Muscle of back (tissue), 11 donors: ENCODE measurements around the gene CPLX1. TPM values are rescaled to one million over a fixed set of nuclear protein-coding genes. Genes with fewer than 3 reads are reported as not detected.

Source experiments
- DNase-seq, 3 donors: peaks; one replicate each; pipeline versions ENCODE4 v3.0.0 to v3.0.0-alpha.2; 2013
- polyA plus RNA-seq, 10 donors: library from polyadenylated mRNA; unstranded; fragments of 120-200 nt; gene quantifications; one replicate each; pipeline ENCODE4 v1.2.1, GENCODE V29; 2013; ENCODE audit not compliant: insufficient read length in 10 of 10

The CPLX1 gene
- polyA plus RNA-seq, 10 donors: 0.19 to 0.74 (median 0.29) TPM

DNA sequence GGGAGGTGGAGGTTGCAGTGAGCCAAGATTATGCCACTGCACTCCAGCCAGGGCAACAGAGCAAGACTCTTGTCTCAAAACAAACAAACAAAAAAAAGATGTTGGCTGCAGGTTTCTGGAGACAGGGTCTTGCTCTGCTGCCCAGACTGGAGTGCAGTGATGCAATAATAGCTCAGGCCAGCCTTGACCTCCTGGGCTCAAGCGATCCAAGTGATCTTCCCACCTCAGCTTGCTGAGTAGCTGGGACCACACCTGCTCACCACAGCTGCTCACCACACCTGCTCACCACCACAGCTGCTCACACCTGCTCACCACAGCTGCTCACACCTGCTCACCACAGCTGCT lies 29.9 kb upstream of the CPLX1 start:
- no peak for DNase-seq

DNA sequence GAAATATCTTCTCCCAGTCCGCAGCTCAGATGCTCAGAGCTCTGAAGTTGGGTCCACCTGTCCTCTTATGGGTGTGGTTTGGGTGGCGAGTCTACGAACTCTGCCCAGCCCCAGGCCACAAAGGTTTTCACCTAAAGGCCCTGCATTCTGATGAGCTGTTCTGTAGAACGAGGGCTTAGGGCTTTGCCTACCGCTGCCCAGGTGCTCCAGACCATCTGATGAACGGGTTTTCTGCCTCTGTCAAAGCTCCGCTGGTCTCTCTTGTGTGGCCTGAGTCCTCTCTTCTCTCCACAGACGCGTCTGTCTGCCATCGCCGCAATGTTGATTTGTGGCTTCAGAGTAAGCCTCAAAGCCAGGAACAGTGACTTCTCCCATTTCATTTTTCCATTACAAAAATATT lies 28.4 kb upstream of the CPLX1 start:
- DNase-seq: no peak

DNA sequence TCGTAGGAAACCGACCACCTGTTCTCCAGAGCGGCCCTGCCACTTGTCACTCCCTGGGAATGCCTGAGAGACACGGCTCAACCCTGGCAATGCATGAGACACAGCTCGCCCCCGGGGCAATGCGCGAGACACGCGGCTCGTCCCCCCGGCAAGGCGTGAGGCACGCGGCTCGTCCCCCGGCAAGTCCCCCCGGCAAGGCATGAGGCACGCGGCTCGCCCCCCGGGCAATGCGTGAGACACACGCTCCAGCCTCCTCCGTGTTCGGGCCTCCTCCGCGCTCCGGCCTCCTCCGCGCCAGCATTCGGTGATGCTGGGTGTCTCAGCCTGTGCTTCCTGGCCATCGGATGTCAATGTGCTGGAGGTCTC lies 27.5 kb upstream of the CPLX1 start:
- DNase-seq: no peak

DNA sequence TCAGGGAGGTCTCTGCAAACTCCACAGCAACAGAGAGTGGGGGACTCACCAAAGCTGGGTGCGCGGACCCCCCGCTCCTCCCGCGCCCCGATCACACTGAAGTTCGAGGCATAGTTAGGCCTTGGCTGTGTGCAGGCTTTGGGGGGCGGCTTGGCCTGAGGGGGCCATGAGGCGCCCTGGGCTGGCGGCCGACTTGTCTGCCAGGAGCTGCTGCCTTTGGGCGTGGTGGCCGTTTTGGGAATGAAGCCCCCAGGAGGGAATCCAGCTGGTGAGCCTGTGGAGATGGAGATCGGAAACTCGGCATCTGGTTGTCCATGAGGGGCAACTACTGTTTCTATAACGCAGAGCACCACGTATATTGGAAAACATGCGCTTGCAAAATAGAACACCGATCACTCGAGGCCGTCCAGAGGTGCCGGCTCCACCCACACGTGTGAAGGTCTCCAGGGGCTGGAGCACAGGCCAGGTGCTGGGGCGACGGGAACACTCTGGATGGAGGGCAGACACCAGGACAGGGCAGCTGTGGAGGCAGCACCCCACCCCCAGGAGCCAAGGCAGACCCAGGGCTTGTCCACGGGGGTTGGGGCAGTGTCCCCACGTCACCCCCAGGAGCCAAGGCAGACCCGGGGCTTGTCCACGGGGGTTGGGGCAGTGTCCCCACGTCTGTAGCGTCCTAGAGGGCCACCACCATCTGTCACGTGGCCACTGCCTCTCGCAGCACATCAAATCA lies 25.9 kb upstream of the CPLX1 start:
- DNase-seq: no peak

DNA sequence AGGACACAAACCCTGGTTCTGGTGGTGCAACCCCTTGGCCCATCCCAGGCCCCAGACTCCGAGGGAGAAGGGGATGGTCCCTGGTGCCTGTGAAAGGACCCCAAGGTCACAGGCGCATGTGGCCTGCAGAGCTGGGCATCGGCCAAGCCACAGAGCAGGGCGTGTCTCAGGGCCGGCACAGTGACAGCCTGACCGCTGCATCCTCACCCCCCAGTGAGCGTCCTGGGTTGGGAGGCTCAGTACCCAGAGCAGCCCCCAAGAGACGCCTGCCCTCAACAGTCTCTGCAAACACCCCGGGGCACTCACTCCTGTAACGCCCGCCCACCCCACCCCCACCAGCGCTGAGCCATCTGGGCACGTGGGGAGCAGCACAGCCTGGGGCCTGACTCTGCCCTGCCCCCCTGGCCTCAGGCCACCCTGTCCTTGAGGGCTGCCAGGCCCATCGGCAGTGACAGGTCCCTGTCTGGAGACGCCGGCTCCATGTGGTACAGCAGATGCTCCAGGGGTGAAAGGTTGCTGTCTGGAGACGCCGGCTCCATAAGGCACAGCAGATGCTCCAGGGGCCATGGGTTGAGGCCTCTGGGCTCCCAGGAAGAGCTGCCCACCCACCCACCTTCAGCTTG lies 24.5 kb upstream of the CPLX1 start:
- DNase-seq: no peak

DNA sequence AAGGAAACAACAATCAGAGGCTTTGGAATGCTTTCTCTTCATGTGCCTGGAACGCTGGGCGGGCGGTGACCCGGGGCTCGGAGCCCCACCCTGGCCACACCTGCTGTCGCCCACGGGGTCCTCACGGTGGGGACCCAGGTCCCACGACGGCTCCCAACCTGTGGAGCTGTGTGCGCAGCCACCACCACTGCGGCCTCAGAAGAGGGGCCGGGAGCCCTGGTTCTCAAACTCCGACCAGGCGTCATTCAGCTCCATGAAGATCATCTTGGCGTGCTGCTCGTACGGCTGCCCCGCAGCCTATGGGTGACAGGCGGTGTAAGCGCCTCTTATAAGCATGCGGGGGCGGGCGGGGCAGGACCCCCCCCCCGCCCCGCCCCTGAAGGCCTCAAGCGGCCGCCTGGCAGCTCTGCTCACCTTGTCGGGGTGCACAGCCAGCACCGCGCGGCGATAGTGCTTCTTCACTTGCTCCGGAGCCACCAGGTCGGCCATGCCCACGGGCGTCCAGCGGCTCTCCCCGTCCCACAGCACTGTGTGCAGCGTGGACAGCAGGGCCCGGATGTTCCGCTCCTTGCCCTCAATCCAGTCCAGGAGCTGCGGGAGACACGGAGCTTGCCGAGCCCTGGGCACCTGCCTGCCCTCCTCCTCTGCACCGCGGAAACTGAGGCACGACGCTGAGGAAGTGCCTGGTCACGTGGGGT lies 23.7 kb upstream of the CPLX1 start:
- DNase-seq: no peak

DNA sequence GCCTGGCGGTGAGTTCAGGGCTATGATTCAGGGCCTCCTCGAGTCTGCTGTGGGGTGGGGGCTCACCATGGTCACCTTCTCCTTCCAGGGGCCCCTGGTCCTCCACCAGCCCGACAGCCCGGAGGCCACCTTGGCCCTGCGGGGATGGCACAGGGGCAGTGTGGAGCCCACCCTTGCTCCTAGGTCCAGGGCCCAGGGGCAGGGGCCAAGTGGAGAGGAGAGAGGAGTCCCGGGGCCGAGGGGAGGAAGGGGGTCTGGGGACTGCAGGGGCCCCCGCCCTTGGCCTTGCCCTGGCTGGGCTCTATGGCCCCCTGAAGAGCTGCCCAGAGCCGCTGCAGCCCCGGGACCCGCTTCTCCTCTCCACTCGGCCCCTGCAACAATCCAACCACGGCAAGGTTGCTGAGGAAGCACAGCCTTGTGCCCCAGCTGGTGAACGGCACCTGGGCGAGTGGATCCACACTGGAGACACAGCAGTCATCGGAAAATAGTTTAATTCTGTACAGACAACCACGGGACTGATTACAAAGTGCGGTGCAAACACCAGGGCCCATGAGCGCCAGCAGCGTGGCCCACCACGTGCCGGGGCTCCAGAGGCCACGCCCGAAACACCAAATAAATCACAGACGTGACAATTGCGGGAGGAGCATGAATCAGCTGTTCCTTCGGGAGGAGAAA lies 23.0 kb upstream of the CPLX1 start:
- DNase-seq: no peak

DNA sequence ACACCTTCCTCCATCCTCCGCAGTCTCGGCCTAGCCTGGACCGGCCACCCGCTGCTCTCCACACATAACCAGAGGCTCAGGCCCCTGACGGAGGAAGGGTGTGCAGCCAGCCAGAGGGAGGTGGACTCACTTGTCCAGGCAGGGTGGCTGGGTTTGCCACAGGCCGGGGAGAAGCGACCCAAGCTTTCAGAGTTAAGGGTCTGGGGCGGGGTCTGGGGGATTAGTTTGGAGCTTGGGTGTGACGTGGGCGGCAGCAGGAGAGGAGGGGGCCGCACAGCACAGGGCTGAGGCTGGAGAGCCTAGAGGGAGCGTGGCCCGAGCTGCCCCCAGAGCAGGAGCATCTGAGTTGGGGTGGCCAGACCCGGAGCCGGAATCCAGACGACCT lies 22.4 kb upstream of the CPLX1 start:
- no peak for DNase-seq

DNA sequence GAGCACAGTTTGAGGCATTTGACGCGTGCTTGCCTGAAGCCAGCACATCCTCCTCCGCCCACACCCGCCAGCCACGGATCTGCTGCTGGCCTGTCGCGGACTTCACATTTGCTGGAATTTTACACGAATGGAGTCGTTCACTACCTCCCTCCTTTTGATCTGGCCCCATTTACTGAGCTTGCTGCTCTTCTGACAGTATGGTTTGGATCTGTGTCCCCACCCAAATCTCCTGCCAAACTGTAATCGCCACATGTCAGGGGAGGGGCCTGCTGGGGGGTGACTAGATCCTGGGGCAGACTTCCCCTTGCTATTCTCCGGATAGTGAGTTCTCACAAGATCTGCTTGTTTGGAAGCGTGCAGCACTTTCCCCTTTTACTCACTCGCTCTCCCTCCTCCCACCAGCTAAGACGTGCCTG lies 19.9 kb upstream of the CPLX1 start:
- peak in 2 of 3 donors; percentile 19 to 57 for DNase-seq

DNA sequence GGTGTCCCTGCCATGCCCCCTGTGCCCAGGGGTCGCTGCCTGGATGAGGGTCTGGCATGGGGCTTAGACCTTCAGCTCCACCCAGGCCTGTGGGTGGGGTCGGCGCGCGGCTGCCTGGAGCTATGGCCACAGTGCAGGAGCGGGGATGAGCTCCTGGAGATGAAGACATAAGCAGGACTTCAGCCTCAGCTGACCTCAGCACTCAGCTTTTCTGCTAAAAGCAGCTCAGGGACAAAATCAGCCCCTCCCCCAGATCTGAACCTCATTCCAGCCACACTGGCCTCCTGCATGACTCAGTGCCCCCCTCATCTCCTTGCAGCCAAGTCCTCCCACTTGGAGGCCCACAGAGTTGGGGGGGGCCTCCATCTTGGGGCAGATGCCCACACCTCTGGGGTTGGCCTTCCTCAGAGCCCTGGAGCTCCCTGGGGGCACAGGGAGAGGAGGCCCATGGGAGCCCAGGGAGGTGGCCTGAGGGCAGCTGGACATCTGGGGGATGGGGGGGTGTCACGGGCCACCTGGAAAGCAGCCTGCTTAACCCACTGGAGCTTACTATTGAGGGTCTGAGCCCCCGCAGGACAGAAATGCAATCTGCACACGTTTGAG lies 19.4 kb upstream of the CPLX1 start:
- peak in 1 of 3 donors; percentile 36 for DNase-seq

DNA sequence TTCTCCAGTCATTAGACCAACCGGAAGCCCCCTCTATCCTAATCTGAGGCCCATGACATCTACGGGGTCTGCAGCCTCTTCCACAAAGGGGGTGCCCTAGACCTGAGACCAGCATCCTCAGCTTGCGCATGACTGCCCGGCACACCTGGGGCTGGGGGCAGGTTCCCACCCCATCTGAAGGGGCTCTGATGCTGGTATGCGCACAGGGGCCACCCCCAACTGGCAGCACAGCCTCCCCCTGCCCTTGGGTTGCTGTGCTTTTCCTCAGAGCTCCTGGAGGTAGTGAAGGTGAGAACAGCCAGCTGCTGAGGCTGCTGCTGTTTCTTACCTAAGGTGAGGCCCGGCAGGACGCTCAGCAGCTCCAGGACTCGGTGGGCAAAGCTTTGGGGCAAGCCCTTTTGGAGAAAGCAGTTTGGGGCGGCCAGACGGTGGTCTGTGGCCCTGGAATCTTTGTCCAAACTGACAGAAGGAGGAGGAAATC lies 18.9 kb upstream of the CPLX1 start:
- no peak for DNase-seq

DNA sequence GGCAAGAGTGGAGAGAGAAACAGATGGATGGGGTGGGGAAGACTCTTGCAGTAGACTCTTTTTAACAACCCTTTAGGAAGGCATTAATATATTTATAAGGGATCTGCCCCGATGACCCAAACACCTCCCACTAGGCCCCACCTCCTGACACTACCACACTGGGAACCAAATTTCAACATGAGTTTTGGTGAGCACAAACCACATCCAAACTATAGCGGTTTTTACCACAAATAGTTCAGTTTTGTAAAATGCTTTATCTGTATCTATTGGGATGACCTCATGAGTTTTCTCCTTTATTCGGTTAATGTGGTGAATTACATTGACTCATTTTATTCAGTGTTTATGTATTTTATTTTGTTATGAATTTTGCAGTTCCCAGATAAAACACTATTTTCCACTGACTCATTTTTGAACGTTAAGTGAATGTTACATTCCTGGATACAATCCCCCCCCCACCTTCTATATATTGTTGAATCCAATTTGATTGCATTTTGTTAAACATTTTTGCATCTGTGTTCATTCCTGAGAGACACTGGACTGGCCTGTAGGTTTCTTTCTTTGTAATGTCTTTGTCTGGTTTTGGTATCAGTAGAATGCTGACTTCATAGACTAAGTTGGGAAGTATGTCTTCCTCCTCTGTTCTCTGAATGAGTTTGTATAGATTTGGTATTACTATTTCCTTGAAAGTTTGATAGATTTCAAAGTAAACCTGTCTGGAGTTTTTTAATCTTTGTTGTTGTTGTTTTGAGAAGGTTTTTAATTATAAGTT lies 13.9 kb upstream of the CPLX1 start:
- DNase-seq: no peak

DNA sequence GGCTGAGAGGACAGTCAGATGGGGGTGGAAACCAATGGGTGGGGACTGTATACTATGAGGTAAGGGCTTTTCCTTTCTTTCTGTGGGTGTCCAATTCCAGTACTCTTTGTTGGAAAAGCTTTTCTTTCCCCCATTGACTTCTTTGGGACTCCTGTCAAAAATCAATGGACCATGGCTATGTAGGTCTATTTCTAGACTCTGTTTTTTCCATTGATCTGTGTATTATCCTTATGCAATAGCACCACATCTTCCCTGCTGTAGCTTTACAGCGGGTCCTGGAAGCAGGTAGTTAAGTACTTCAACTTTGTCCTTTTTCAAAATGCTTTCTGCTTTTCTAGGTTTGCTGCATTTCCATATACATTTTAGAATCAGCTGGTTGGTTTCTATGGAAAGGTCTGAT lies 11.8 kb upstream of the CPLX1 start:
- DNase-seq: no peak

DNA sequence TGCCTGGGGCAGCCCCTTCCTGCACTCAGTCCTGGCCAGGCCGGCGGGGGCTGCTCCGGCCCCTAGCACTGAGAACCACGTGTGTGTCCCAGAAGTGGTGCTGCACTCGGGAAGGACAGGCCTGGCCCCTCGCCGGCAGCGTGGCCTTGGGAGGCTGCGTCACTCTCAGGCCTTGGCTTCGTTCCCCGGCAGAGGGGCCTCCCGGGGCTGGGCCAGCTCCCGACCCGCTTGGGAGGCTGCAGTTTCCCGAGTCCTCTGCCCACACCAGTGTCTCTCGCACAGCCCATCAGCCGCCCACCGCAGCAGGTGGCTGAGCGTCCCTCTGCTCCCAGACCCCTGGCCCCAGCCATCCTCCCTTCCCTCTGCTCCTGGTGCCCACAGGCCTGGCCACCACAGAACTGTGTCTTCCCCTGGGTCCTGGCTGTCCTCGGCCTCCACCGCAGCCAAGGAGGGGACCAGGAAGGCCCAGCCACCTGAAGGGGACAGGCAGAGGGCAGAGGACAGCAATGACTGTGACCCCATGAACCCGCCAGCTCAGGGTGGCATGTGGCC lies 10.9 kb upstream of the CPLX1 start:
- DNase-seq: no peak

DNA sequence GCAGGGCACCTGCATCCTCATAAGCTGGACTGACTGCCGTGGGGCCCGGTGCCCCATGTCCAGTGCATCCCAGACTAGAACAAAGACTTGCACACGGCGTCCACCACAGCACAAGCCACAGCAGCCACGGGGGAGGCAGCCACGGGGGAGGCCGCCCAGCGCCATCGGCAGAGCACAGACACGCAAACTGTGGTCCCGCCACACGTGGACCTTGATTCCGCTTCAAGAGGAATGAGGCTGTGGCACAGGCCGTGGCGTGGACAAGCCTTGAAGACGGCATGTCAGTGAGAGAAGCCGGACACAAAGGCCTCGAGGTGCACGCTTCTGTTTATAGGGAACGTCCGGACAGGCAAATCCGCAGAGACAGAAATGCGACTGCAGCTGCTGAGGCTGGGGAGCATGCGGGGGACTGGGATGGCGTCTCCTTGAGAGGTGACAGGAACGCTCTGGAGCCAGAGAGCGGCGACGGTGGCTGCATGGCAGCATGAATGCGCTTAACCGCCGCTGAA lies 10.1 kb upstream of the CPLX1 start:
- DNase-seq: no peak

DNA sequence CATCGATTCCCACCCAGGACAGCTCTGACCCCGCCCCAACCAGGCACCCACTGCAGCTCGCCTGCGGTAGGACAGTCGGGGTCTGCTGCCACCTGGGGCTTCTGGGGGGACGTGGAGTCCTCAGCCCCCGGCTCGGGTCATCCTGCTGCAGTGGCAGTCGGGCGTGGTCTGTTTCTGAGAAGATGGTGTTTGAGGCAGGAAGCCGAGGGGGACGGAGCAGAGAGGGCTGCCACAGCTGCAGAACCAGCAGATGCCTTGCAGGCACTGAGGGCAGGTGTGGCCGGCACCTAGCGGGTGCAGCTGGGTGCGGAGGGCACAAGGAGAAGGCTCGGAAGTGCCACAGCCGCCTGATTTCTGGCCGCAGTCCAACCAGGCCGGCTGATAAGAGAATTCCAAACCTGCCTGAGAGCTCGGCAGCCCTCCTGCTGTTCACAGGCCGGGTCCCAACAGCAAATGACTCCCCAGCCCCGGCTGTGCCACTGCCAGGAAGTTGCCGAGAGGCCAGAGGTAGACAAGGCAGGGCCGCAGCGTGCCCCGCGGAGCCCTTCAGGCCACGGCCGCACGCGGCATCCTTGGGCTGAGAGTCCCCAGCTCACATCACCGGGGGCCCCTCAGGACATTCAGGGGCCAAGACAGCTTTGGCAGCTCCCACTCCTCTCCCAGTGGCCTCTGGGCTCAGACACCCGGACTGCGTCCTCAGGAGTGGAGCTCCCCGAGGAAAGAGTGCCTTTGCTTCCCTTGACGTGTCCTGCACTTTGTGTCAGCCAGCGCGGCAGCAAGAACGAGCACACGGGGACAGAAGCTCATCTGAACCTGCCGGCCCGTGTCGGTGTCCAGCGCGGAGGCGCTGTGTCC lies 9.4 kb upstream of the CPLX1 start:
- DNase-seq: no peak

DNA sequence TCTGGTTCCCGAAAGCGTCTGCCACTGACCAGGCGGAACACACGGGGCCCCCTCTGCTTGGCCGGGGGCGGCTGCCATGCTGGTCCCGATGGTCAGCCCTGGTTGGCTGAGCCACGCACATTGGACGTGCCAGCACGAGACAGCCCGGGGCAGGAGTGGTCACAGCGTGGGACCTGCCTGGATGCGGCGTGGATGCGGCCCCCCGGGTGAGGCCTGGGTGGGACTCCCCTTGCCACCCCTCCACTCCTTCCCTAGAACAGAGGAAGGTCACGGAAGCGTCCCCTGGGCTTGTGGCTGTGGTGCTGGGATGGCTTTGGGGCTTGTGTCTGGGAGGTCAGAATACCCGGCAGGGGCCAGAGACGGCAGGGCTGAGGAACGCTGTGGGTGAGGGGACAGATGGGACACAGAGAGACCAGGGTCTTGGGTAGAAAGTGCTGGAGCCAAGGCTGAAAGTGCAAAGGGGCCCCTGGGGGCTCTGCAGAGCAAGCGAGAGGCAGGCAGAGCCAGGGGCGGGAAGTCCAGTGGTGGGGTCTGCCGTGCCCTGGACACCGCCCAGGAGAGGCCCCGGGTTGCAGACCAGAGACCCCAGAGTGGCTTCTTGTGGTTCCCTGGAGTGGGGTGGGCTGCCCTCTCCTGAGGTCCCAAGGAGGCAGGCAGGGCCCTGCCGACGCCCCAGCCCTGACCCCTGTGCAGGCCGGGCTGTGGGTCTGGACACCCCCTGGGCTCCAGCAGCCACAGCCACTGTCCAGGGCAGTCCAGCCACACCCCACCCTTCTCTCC lies 8.6 kb upstream of the CPLX1 start:
- DNase-seq: no peak

DNA sequence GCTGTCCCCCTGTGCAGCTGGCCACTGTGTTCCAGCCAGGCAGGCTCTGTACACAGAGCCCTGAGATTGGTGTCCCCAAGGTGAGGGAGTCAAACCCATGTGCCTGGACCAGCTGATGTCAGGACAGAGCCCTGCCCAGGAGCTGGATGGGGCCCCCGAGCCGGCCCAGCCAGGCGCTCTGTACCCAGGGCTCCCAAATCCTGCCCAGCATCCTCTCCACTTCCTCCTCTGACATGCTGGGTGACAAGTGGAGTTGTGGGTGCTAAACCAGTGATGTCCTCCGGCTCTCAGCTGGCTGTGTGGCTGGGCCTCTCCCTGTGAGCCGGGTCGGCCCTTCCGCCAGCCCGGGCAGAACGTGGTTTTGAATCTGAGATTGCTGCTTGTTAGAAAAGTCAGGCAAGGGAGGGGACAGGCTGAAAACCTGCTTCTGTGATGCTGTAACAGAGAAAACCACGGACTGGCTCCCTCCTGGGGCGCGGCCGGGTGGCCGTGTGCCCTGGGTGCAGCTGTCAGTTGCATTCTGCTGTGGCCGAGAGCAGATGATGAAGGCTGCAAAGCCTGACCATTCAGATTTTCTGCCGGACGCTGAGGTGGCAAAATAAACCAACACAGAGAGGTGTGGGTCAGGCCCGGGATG lies 7.9 kb upstream of the CPLX1 start:
- DNase-seq: no peak

DNA sequence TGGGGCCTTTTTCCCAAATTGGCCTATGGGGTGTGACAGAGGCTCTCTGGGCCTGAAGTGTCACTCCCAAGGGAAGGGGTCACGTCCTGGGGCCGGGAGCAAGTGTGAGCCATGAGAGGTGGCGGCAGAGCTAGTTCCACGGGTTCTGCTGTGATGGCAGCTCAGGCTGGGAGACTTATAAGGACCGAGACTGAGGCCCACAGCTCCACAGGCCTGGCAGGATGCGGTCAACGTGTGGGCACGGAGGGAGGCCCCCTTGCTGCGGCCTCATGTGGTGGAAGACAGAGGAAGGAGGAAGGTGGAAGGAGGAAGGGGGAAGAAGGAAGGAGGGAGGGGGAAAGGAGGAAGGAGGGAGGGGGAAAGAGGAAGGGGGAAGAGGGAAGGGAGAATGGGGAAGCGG lies 7.2 kb upstream of the CPLX1 start:
- no peak for DNase-seq
